Measurements from ENCODE around the gene LDLR. TPM values are rescaled to one million over a fixed set of nuclear protein-coding genes. Genes with fewer than 3 reads are reported as not detected.

Gene LDLR
- total and polyA plus RNA-seq, 2 of the 4 experiments (the other 2 are of a cell fraction): 45.2 to 53.8 TPM

GRCh38 chr19:11125994-11126685 lies 36.9 kb downstream of the LDLR start (continued):
- TF ChIP-seq BHLHE40 (IDR thresholded peaks at IDR 0.05; ENCODE audit: low read depth, low read length) (no peak), CHD1 (IDR thresholded peaks at IDR 0.05; ENCODE audit: low read depth, low read length) (no peak)

GRCh38 chr19:11127905-11128304 lies 38.6 kb downstream of the LDLR start:
- peaks cover 23% of the 10 kb centered on the region for H4K20me1 ChIP-seq (ENCODE audit: insufficient read depth, low read length)
- peaks cover 2% of the 10 kb centered on the region; the same call in 1 of the 2 replicates for H3K4me1 ChIP-seq (ENCODE audit: control insufficient read depth, insufficient read depth, low read length)
- ATAC-seq (ENCODE audit: low read depth) (no peak), DNase-seq (no peak)
- no peak overlapping the region for H4K91ac ChIP-seq (ENCODE audit: insufficient read depth, low read depth, low read length)
- H3K27ac ChIP-seq (ENCODE audit: insufficient read depth, low read length): no peak overlapping the region
- H2AK5ac ChIP-seq (ENCODE audit: low read depth, low read length): no peak overlapping the region
- intact Hi-C loops (cut with micrococcal nuclease): no loop called here
- no peak overlapping the region for H3K4me2 ChIP-seq (ENCODE audit: low read depth, low read length)
- no peak overlapping the region for H2AFZ ChIP-seq (replicated peaks; ENCODE audit: low read length, poor library complexity)
- H2BK5ac ChIP-seq (ENCODE audit: low read depth, low read length, poor library complexity, severe bottlenecking): peak overlapping the region; percentile 14
- peaks cover 65% of the 10 kb centered on the region for H3K36me3 ChIP-seq (ENCODE audit: control insufficient read depth, insufficient read depth, low read length)
- BruUV-seq (replicated peaks): no TSS peak
- no peak overlapping the region for H4K5ac ChIP-seq (ENCODE audit: low read depth, low read length)
- no peak overlapping the region for H2BK20ac ChIP-seq (ENCODE audit: low read depth, low read length)
- H2BK15ac ChIP-seq (ENCODE audit: low read depth, low read length): no peak overlapping the region
- dilution Hi-C loops (cut with HindIII; ENCODE audit: low sequenced_read_pairs, unreplicated experiment): no loop called here
- in situ Hi-C loops (cut with MboI; ENCODE audit: low sequenced_read_pairs): loop anchor here (5.0 kb wide), 1 partner anchor 91 kb away; no protein-coding TSS in a partner anchor
- H3K79me1 ChIP-seq (ENCODE audit: low read depth in 1 of 2, low read length in 2 of 2): peaks cover 4 to 48% of the 10 kb centered on the region in 2 experiments; a peak in 3 of 4 replicates
- H3K9ac ChIP-seq (ENCODE audit: low read depth, low read length): no peak overlapping the region
- H3K23ac ChIP-seq (ENCODE audit: low read depth, low read length): no peak overlapping the region
- H3K18ac ChIP-seq (ENCODE audit: low read depth, low read length): no peak overlapping the region
- no peak overlapping the region for H3K56ac ChIP-seq (ENCODE audit: extremely low read depth, insufficient read depth, low read length)
- no peaks in the 10 kb centered on the region for H3K9me1 ChIP-seq (ENCODE audit: insufficient read depth, low read length)
- WGBS, 2 experiments (ENCODE audit: extremely low coverage in 2 of 2, insufficient read length in 1 of 2): 98% methylated on average over 10 of the region's 15 CpGs; no CpG with 5 or more reads in 1 of the 2 experiments
- no peaks in the 10 kb centered on the region for H3K27me3 ChIP-seq (ENCODE audit: control insufficient read depth, insufficient read depth, low read length)
- no peak overlapping the region for H2BK120ac ChIP-seq (ENCODE audit: low read depth, low read length)
- H2AK9ac ChIP-seq (replicated peaks; ENCODE audit: low read depth, low read length, poor library complexity): peak overlapping the region; percentile 55
- POLR2A ChIA-PET (ENCODE audit: unreplicated experiment): interaction anchor here (0.6 kb wide), 1 partner anchor 83 kb away, joined by 6 read pairs; no protein-coding TSS in a partner anchor
- no peak overlapping the region for H3K4ac ChIP-seq (ENCODE audit: low read depth, low read length)
- CTCF ChIA-PET: no interaction called here
- no peaks in the 10 kb centered on the region for H3K9me3 ChIP-seq (ENCODE audit: control insufficient read depth, insufficient read depth, low read length)
- no peak overlapping the region for H4K8ac ChIP-seq (ENCODE audit: low read depth in 2 of 2, low read length in 2 of 2)
- H3K14ac ChIP-seq (replicated peaks; ENCODE audit: low read depth, low read length): no peak overlapping the region
- no peak overlapping the region for H3K4me3 ChIP-seq (ENCODE audit: insufficient read depth, low read depth, low read length)
- no peak for TF ChIP-seq CTCF (conservative IDR thresholded peaks at IDR 0.05; ENCODE audit: low read depth, low read length)
- TF ChIP-seq MAZ (IDR thresholded peaks at IDR 0.05; ENCODE audit: borderline replicate concordance, low read depth, low read length): no peak
- no peak for TF ChIP-seq CEBPB (IDR thresholded peaks at IDR 0.05; ENCODE audit: low read depth, low read length)
- TF ChIP-seq SMC3 (IDR thresholded peaks at IDR 0.05; ENCODE audit: low read depth, low read length): no peak
- TF ChIP-seq RAD21 (IDR thresholded peaks at IDR 0.05; ENCODE audit: low read length): no peak
- TF ChIP-seq BHLHE40 (IDR thresholded peaks at IDR 0.05; ENCODE audit: low read depth, low read length): no peak
- no peak for TF ChIP-seq CHD1 (IDR thresholded peaks at IDR 0.05; ENCODE audit: low read depth, low read length)
- TF ChIP-seq ELK1 (IDR thresholded peaks at IDR 0.05; ENCODE audit: borderline replicate concordance, low read depth, low read length): no peak
- TF ChIP-seq RFX5 (IDR thresholded peaks at IDR 0.05; ENCODE audit: low read depth, low read length): no peak
- TF ChIP-seq FOS (IDR thresholded peaks at IDR 0.05; ENCODE audit: low read depth, low read length): no peak
- TF ChIP-seq POLR2A (IDR thresholded peaks at IDR 0.05; ENCODE audit: low read depth, low read length): no peak
- no peak for TF ChIP-seq MAFK (IDR thresholded peaks at IDR 0.05; ENCODE audit: low read depth, low read length)
- TF ChIP-seq RCOR1 (IDR thresholded peaks at IDR 0.05; ENCODE audit: insufficient replicate concordance, low read length): no peak
